ENCODE measurements around the gene MPDU1. TPM values are rescaled to one million over a fixed set of nuclear protein-coding genes. Genes with fewer than 3 reads are reported as not detected.

MPDU1 gene
- total and polyA plus RNA-seq, 2 of the 13 experiments (the other 11 are each of a cell fraction or from before 2014, with no cell fraction given): 112 to 167 TPM

GRCh38 chr17:7557775-7558543 is 25.7 kb upstream of the MPDU1 start (continued):
- TF ChIP-seq MBD4 (IDR thresholded peaks at IDR 0.05; ENCODE audit: borderline replicate concordance, low read length): no peak
- TF ChIP-seq KDM5B (CRISPR knock-in tag; IDR thresholded peaks at IDR 0.05; ENCODE audit: borderline replicate concordance): peak; percentile 56; the same call in 1 of the 2 replicates
- peak; percentile 72 for TF ChIP-seq GABPB1 (CRISPR knock-in tag; IDR thresholded peaks at IDR 0.05)
- peak; percentile 76 for TF ChIP-seq PATZ1 (CRISPR knock-in tag; IDR thresholded peaks at IDR 0.05)
- no peak for TF ChIP-seq ATAD3A (CRISPR knock-in tag; IDR thresholded peaks at IDR 0.05)
- no peak for TF ChIP-seq ZNF362 (CRISPR knock-in tag; IDR thresholded peaks at IDR 0.05; ENCODE audit: borderline replicate concordance)
- TF ChIP-seq RERE (CRISPR knock-in tag; IDR thresholded peaks at IDR 0.05; ENCODE audit: low read depth): no peak
- peak; percentile 37; the same call in 1 of the 2 replicates for TF ChIP-seq ZNF274 (CRISPR knock-in tag; IDR thresholded peaks at IDR 0.05)
- peak; percentile 32; the same call in 1 of the 2 replicates for TF ChIP-seq HDAC2 (CRISPR knock-in tag; IDR thresholded peaks at IDR 0.05)
- no peak for TF ChIP-seq NCOA5 (CRISPR knock-in tag; IDR thresholded peaks at IDR 0.05)
- no peak for TF ChIP-seq ZNF670 (CRISPR knock-in tag; IDR thresholded peaks at IDR 0.05; ENCODE audit: borderline replicate concordance)
- 0 out of 2 replicates have a peak, but pooled peaks have one; percentile 13 for TF ChIP-seq DPF2 (CRISPR knock-in tag; IDR thresholded peaks at IDR 0.05; ENCODE audit: borderline replicate concordance, low read depth)
- TF ChIP-seq HOXA3 (CRISPR knock-in tag; IDR thresholded peaks at IDR 0.05): peak; percentile 36; the same call in 1 of the 2 replicates
- peak; percentile 29; the same call in 1 of the 2 replicates for TF ChIP-seq FOSL2 (CRISPR knock-in tag; IDR thresholded peaks at IDR 0.05)
- TF ChIP-seq ZNF614 (CRISPR knock-in tag; IDR thresholded peaks at IDR 0.05; ENCODE audit: borderline replicate concordance): peak; percentile 81; the same call in 1 of the 2 replicates
- no peak for TF ChIP-seq SIX1 (CRISPR knock-in tag; IDR thresholded peaks at IDR 0.05; ENCODE audit: borderline replicate concordance)
- no peak for TF ChIP-seq ZNF24 (IDR thresholded peaks at IDR 0.05)
- peak; percentile 50 for TF ChIP-seq THAP11 (CRISPR knock-in tag; IDR thresholded peaks at IDR 0.05)
- TF ChIP-seq PPARG (CRISPR knock-in tag; conservative IDR thresholded peaks at IDR 0.05): 0 out of 2 replicates have a peak, but pooled peaks have one; percentile 16
- TF ChIP-seq DRAP1 (CRISPR knock-in tag; IDR thresholded peaks at IDR 0.05): peak; percentile 33; the same call in 1 of the 2 replicates
- TF ChIP-seq ATRX (CRISPR knock-in tag; IDR thresholded peaks at IDR 0.05; ENCODE audit: borderline replicate concordance): no peak

Measured in HepG2 (cell line).